Left kidney (tissue), 2 donors: ENCODE results near the gene ZMIZ2. TPM values are rescaled to one million over a fixed set of nuclear protein-coding genes. Genes with fewer than 3 reads are reported as not detected.
"Not testable (repeated sequence)": the region's sequence is repeated elsewhere in the genome, so short reads cannot be mapped to it uniquely, and the experiment has no call there.

Source experiments
- DNase-seq: peaks from one replicate; pipeline ENCODE4 v3.0.0-alpha.2; 2013
- polyA plus RNA-seq: library from polyadenylated mRNA; unstranded; fragments of 120-200 nt; gene quantifications from one replicate; pipeline ENCODE4 v1.2.1, GENCODE V29; 2013; ENCODE audit not compliant: insufficient read length

Gene ZMIZ2
- polyA plus RNA-seq, 1 donor = 77.5 TPM

- DNase-seq = no peak
These were observed 21.3 kb upstream of the ZMIZ2 start for GRCh38 chr7:44727158-44727936.

GRCh38 chr7:44727937-44728262 is 20.7 kb upstream of the ZMIZ2 start:
- DNase-seq = no peak

- DNase-seq = no peak
These were observed 18.6 kb upstream of the ZMIZ2 start for GRCh38 chr7:44729949-44730590.

- DNase-seq = not testable (repeated sequence)
These were observed 15.7 kb upstream of the ZMIZ2 start for GRCh38 chr7:44732971-44733370.

- no peak for DNase-seq
These were observed 14.8 kb upstream of the ZMIZ2 start for GRCh38 chr7:44733708-44734481.

- DNase-seq = no peak
These were observed 13.1 kb upstream of the ZMIZ2 start for GRCh38 chr7:44735403-44736165.

GRCh38 chr7:44736896-44737295 is 11.8 kb upstream of the ZMIZ2 start:
- DNase-seq = no peak

GRCh38 chr7:44738051-44738723 is 10.5 kb upstream of the ZMIZ2 start:
- no peak for DNase-seq

- DNase-seq = no peak
These were observed 9.6 kb upstream of the ZMIZ2 start for GRCh38 chr7:44738876-44739665.

GRCh38 chr7:44740055-44740454 is 8.6 kb upstream of the ZMIZ2 start:
- DNase-seq = no peak

- DNase-seq = no peak
These were observed 4.9 kb upstream of the ZMIZ2 start for GRCh38 chr7:44743750-44744149.

- DNase-seq = no peak
These were observed 493 bp downstream of the ZMIZ2 start for GRCh38 chr7:44748948-44749731.

GRCh38 chr7:44749992-44750391 is 1.3 kb downstream of the ZMIZ2 start:
- no peak for DNase-seq

GRCh38 chr7:44750424-44750823 is 1.8 kb downstream of the ZMIZ2 start:
- no peak for DNase-seq

- DNase-seq = no peak
These were observed 2.4 kb downstream of the ZMIZ2 start for GRCh38 chr7:44750921-44751571.

- no peak for DNase-seq
These were observed 4.2 kb downstream of the ZMIZ2 start for GRCh38 chr7:44752822-44753221.

GRCh38 chr7:44754802-44755697 is 6.4 kb downstream of the ZMIZ2 start:
- DNase-seq = no peak
